GM06990 (cell line): ENCODE data around the gene WWC2.

Source experiments
- DNase-seq: peaks from one replicate; pipeline ENCODE4 v3.0.0-alpha.2; 2011; ENCODE audit not compliant: insufficient read length; ENCODE audit errors: extremely low read depth
- H3K27me3 ChIP-seq: replicated peaks from 2 replicates; pipeline ENCODE4 v1.6.0; 2011; ENCODE audit warnings: low read length; ENCODE audit not compliant: control insufficient read depth, insufficient read depth
- H3K36me3 ChIP-seq: 2 replicates; pipeline ENCODE4 v1.5.1; 2011; ENCODE audit warnings: low read length; ENCODE audit not compliant: control insufficient read depth, insufficient read depth
- H3K4me3 ChIP-seq: replicated peaks from 2 replicates; pipeline ENCODE4 v1.5.1; 2011; ENCODE audit warnings: low read depth, mild to moderate bottlenecking, control low read depth, low read length
- TF ChIP-seq, protein P1 (sequence below): IDR thresholded peaks from 2 replicates; pipeline ENCODE4 v1.5.1; 2011; ENCODE audit warnings: low read length, control low read depth, mild to moderate bottlenecking, inconsistent platforms; ENCODE audit not compliant: insufficient read depth, poor library complexity, severe bottlenecking

WWC2 gene

DNA sequence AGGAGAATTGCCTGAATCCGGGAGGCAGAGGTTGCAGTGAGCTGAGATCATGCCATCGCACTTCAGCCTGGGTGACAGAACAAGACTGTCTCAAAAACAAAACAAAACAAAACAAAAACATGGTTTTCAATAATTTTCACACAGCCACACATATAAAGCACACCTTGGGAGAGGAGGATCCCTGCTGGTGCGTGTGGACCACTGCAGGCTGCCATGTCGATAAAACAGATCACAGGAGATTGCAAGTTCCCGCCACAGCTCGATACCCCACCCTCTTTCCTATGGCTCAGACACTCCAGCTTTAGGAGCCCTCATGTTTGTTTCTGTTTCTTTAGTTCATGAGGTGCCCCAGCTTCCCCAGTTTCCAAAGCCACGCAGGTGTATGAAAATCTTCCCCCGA, 254.5 kb downstream of the WWC2 start:
- TF ChIP-seq, protein P1, sequence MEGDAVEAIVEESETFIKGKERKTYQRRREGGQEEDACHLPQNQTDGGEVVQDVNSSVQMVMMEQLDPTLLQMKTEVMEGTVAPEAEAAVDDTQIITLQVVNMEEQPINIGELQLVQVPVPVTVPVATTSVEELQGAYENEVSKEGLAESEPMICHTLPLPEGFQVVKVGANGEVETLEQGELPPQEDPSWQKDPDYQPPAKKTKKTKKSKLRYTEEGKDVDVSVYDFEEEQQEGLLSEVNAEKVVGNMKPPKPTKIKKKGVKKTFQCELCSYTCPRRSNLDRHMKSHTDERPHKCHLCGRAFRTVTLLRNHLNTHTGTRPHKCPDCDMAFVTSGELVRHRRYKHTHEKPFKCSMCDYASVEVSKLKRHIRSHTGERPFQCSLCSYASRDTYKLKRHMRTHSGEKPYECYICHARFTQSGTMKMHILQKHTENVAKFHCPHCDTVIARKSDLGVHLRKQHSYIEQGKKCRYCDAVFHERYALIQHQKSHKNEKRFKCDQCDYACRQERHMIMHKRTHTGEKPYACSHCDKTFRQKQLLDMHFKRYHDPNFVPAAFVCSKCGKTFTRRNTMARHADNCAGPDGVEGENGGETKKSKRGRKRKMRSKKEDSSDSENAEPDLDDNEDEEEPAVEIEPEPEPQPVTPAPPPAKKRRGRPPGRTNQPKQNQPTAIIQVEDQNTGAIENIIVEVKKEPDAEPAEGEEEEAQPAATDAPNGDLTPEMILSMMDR, result no peak

DNA sequence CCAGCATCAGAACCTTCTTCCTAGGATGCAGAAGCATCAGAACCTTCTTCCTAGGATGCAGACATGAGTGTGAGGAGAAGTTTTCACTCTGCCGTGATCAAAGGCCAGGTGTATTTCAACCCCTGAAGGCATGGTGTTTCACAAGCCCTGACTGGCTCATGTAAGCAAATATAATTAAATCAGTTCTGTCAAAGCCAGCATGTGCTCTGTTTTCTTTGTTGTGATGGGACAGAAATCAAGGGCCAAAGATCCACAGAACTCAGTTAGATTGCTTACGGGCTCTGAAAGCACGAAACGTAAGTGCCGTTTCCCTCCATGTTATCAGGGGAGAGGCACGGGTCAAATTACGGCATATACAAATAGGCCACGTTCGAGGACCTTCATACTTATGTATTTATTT, 255.2 kb downstream of the WWC2 start:
- Histone ChIP-seq H3K4me3 (no peak overlapping the region), H3K27me3 (peaks cover 1% of the 10 kb centered on the region; the same call in 1 of the 2 replicates), H3K36me3 (no peaks in the 10 kb centered on the region)
- TF ChIP-seq, protein P1, result no peak
- DNase-seq, result no peak

More for the DNA sequence above, 254.5 kb downstream of the WWC2 start:
- peaks cover 1% of the 10 kb centered on the region; the same call in 1 of the 2 replicates for H3K27me3 ChIP-seq
- H3K4me3 ChIP-seq, result no peak overlapping the region
- no peaks in the 10 kb centered on the region for H3K36me3 ChIP-seq
- no peak for DNase-seq

DNA sequence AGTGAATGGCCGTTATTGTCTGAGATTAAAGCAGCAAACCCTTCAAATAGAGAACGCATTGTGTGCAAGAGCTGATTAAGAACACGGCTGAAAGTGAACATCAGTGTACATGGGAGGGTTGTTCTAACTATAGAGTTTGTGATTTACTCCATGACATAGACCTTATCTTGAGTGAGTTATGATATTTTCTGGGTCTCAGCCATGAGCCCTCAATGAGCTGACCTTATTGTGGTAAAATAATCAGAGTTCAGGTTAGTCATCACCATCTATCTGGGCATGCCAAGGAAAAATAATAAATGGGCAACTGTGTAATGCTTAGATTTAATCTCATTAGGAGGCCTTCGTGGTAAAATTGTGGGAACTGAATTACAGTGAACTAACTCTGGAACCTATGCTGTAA, 256.3 kb downstream of the WWC2 start:
- no peak for DNase-seq
- no peak overlapping the region for H3K4me3 ChIP-seq
- peaks cover 1% of the 10 kb centered on the region; the same call in 1 of the 2 replicates for H3K27me3 ChIP-seq
- no peaks in the 10 kb centered on the region for H3K36me3 ChIP-seq
- TF ChIP-seq, protein P1, result no peak

DNA sequence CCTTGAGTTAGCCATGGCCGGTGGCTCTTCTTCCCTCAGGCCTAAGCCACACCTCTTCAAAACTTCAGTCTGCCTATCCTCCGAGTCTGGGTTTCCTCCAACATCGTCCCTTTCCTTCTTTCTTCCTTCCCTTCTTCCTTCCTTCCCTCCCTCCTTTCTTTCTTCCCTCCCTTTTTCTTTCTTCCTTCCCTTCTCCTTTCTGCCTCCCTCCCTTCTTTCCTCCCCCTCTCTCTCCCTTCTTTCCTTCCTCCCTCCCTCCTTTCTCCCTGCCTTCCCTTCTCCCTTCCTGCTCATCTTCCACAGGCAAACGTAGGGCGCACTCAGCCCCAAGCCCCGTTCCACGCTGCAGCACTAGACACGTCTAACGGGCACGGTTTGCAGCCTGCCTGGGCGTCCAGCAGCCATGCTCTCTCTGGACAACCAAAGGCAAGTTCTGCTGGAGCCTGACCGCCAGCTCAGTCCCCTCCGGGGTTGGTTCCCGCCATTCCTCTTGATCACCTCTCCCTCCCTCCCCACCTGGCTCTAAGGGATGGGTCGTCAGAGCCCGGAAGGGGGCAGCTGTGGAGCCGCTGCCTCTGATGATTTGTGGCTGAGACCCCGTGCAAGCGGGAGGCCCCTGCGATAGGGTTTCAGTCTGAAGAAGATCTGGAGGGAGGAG, 257.2 kb downstream of the WWC2 start:
- TF ChIP-seq, protein P1, result no peak
- DNase-seq, result no peak
- peaks cover 1% of the 10 kb centered on the region; the same call in 1 of the 2 replicates for H3K27me3 ChIP-seq
- H3K4me3 ChIP-seq, result no peak overlapping the region
- no peaks in the 10 kb centered on the region for H3K36me3 ChIP-seq

DNA sequence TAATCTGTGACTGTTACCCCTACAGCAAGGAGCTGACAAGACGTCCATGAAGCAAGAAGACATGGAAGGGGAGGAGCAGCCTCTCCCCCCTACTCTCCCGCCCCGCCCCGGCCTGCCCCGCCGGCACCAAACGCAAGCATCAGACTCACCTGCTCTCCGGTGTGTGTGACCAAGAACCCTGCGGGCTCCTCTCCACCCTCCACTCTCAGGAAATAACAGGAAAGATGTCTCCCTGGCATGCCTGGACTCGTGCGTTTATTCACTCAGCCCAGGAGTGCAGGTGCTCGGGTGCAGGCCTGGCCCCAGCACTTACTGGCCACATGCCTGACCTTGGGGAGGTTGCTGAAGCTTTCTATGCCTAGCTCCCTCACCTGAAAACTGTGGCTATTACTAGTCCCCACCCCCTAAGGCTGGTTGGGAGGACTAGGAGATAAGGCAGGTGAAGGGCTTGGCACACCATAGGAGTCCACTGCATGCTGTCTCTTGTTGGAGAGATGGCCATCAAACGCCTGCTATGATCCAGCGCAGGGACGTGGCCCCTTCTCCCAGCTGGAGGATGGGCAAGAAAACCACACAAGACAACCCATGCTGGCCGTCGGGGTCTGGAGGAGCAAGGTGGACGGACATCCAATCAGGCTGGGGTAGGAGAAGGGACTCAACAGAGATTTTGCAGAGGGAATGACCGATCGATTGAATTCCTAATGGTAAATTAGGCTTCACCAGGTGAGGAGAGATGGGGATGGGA, 258.0 kb downstream of the WWC2 start:
- Histone ChIP-seq H3K36me3 (no peaks in the 10 kb centered on the region), H3K27me3 (peaks cover 1% of the 10 kb centered on the region; the same call in 1 of the 2 replicates), H3K4me3 (no peak overlapping the region)
- DNase-seq, result no peak
- TF ChIP-seq, protein P1, result no peak
